ENCODE data around the gene STPG4. TPM values are rescaled to one million over a fixed set of nuclear protein-coding genes. Genes with fewer than 3 reads are reported as not detected.

STPG4 gene
- total and polyA plus RNA-seq, 2 of the 8 experiments (the other 6 are each of a cell fraction or from before 2014, with no cell fraction given): 0.28 TPM; not detected in 1

- H3K9me3 ChIP-seq (ENCODE audit: insufficient read depth in 2 of 2, low read depth in 1 of 2, low read length in 1 of 2): no peaks in the 10 kb centered on the region
- WGBS, 2 experiments (ENCODE audit: extremely low coverage in 1 of 2, insufficient coverage in 1 of 2, insufficient read length in 1 of 2, insufficient replicate concordance in 2 of 2, low coverage in 1 of 2, low lambda C conversion rate in 2 of 2, missing lambda C conversion rate in 1 of 2): 81% methylated on average over 8 of the region's 9 CpGs; no CpG with 5 or more reads in 1 of the 2 experiments
- no peak overlapping the region for H2AK5ac ChIP-seq (ENCODE audit: low read depth, low read length)
- peak overlapping the region in 2 of 4 experiments; percentile 8 to 27; a peak in 3 of 8 replicates for H3K4me3 ChIP-seq (ENCODE audit: extremely low read depth in 1 of 4, insufficient read depth in 2 of 4, low read depth in 3 of 4, low read length in 4 of 4)
- peak overlapping the region in 1 of 4 experiments; percentile 47; a peak in 1 of 7 replicates for H3K9ac ChIP-seq (replicated peaks in 1 of 4; ENCODE audit: extremely low read depth in 1 of 4, low read depth in 3 of 4, low read length in 3 of 4)
- no peak overlapping the region for H3K4ac ChIP-seq (replicated peaks; ENCODE audit: insufficient read length, low read depth, low read length)
- H3K14ac ChIP-seq (ENCODE audit: insufficient read length): no peak overlapping the region
- H3K27ac ChIP-seq (ENCODE audit: low read depth, low read length): no peak overlapping the region
- no peak overlapping the region for H2BK5ac ChIP-seq (ENCODE audit: low read depth, low read length)
- no peak for DNase-seq (ENCODE audit: low read depth in 1 of 2, low spot score in 2 of 2)
- no peak overlapping the region for H2BK12ac ChIP-seq (ENCODE audit: low read depth, low read length)
- no peak overlapping the region for H3K23ac ChIP-seq (ENCODE audit: insufficient read length)
- no peaks in the 10 kb centered on the region for H3K27me3 ChIP-seq (replicated peaks in 1 of 4; ENCODE audit: control insufficient read depth in 3 of 4, extremely low read depth in 1 of 4, insufficient read depth in 3 of 4, low read length in 3 of 4)
- no peak overlapping the region for H4K8ac ChIP-seq (ENCODE audit: extremely low read depth, insufficient read depth, low read length)
- POLR2A ChIA-PET (ENCODE audit: partially characterized antibody): interaction anchor here (0.5 to 5.7 kb wide), 15 partner anchors 13 to 536 kb away, joined by 3 to 40 read pairs (median 4); partner anchors contain the start of gene STPG4
- H3K4me1 ChIP-seq (replicated peaks in 1 of 4; ENCODE audit: control insufficient read depth in 3 of 4, insufficient read depth in 4 of 4, low read length in 3 of 4): peaks cover 4 to 17% (median 10%) of the 10 kb centered on the region in 4 experiments; a peak in 6 of 7 replicates
- CTCF ChIA-PET (ENCODE audit: partially characterized antibody): interaction anchor here (0.6 to 3.8 kb wide), 15 partner anchors 8 to 396 kb away, joined by 3 to 16 read pairs (median 3); no protein-coding TSS in a partner anchor
- H4K20me1 ChIP-seq (replicated peaks in 1 of 2; ENCODE audit: control insufficient read depth in 1 of 2, insufficient read depth in 2 of 2, low read length in 2 of 2): peaks cover 31 to 48% of the 10 kb centered on the region in 2 experiments
- no peak overlapping the region for H2BK120ac ChIP-seq (replicated peaks; ENCODE audit: low read depth, low read length)
- peaks cover 0 to 49% (median 8%) of the 10 kb centered on the region in 4 experiments; a peak in 5 of 8 replicates for H3K36me3 ChIP-seq (ENCODE audit: control insufficient read depth in 2 of 4, insufficient read depth in 4 of 4, low read length in 3 of 4)
- no peak overlapping the region for H4K91ac ChIP-seq (replicated peaks; ENCODE audit: insufficient read length, low read length)
- no peak overlapping the region for H2BK20ac ChIP-seq (ENCODE audit: low read length)
- peaks cover 43 to 87% of the 10 kb centered on the region in 2 experiments for H3K79me2 ChIP-seq (ENCODE audit: control insufficient read depth in 1 of 2, insufficient read depth in 2 of 2, low read length in 2 of 2)
- no peak overlapping the region for H2AFZ ChIP-seq (ENCODE audit: low read length)
- H3K23me2 ChIP-seq (ENCODE audit: low read depth, low read length): peaks cover 6% of the 10 kb centered on the region
- H4K5ac ChIP-seq (ENCODE audit: insufficient read length, low read depth, low read length): no peak overlapping the region
- H3K4me2 ChIP-seq (ENCODE audit: insufficient read depth in 1 of 2, low read depth in 2 of 2, low read length in 2 of 2): peak overlapping the region; percentile 59 to 75
- no peak overlapping the region for H3K56ac ChIP-seq (replicated peaks; ENCODE audit: insufficient read length, low read depth, low read length)
- no peak for FAIRE-seq
- H2BK15ac ChIP-seq (ENCODE audit: low read length): no peak overlapping the region
- H3K79me1 ChIP-seq (ENCODE audit: low read depth, low read length): peaks cover 2% of the 10 kb centered on the region; the same call in 1 of the 2 replicates
- no peak overlapping the region for H3K18ac ChIP-seq (ENCODE audit: extremely low read depth, low read length)
- TF ChIP-seq CTCF (IDR thresholded peaks at IDR 0.05; ENCODE audit: control extremely low read depth in 1 of 3, insufficient read depth in 1 of 3, low read depth in 1 of 3, low read length in 3 of 3): no peak
- TF ChIP-seq EZH2 (IDR thresholded peaks at IDR 0.05; ENCODE audit: low read depth, low read length, severe bottlenecking): no peak
- no peak for TF ChIP-seq GABPA (IDR thresholded peaks at IDR 0.05; ENCODE audit: borderline replicate concordance, insufficient read depth, low read length)
- no peak for TF ChIP-seq RXRA (IDR thresholded peaks at IDR 0.05; ENCODE audit: insufficient read depth, low read depth, low read length)
- TF ChIP-seq NRF1 (IDR thresholded peaks at IDR 0.05; ENCODE audit: low read depth, low read length): no peak
- no peak for TF ChIP-seq JUN (IDR thresholded peaks at IDR 0.05; ENCODE audit: low read depth, low read length)
- no peak for TF ChIP-seq ZNF274 (IDR thresholded peaks at IDR 0.05; ENCODE audit: borderline replicate concordance, extremely low read depth, low read length)
- no peak for TF ChIP-seq E2F6 (IDR thresholded peaks at IDR 0.05)
These were observed 17.2 kb upstream of the STPG4 start for GRCh38 chr2:47172156-47172921.

Measured in H1 (cell line).